Glutamatergic neuron (in vitro differentiated cells): ENCODE measurements around the gene TRIM28. TPM values are rescaled to one million over a fixed set of nuclear protein-coding genes. Genes with fewer than 3 reads are reported as not detected.

ENCODE experiments used
- DNase-seq: peaks from one replicate; pipeline ENCODE4 v3.0.0; 2022
- H3K27ac Mint-ChIP-seq: one replicate; pipeline ENCODE4 v1.8.0; 2020; ENCODE audit warnings: mild to moderate bottlenecking, mixed read lengths, inconsistent platforms; ENCODE audit not compliant: unreplicated experiment
- H3K27me3 Mint-ChIP-seq: one replicate; pipeline ENCODE4 v1.8.0; 2020; ENCODE audit warnings: mild to moderate bottlenecking, moderate library complexity, mixed read lengths, inconsistent platforms; ENCODE audit not compliant: unreplicated experiment
- H3K36me3 Mint-ChIP-seq: one replicate; pipeline ENCODE4 v1.8.0; 2020; ENCODE audit warnings: mild to moderate bottlenecking, mixed read lengths, inconsistent platforms; ENCODE audit not compliant: unreplicated experiment
- H3K4me1 Mint-ChIP-seq: one replicate; pipeline ENCODE4 v1.8.0; 2020; ENCODE audit warnings: mild to moderate bottlenecking, low read depth, mixed read lengths, inconsistent platforms; ENCODE audit not compliant: unreplicated experiment
- H3K4me3 Mint-ChIP-seq: one replicate; pipeline ENCODE4 v1.8.0; 2020; ENCODE audit warnings: mild to moderate bottlenecking, mixed read lengths, inconsistent platforms; ENCODE audit not compliant: unreplicated experiment
- H3K9me3 Mint-ChIP-seq: one replicate; pipeline ENCODE4 v1.8.0; 2020; ENCODE audit warnings: mild to moderate bottlenecking, moderate library complexity, mixed read lengths, inconsistent platforms; ENCODE audit not compliant: unreplicated experiment
- CTCF ChIP-seq: fragments of 200-600 bp; sonication (generic); IDR thresholded peaks from one replicate; pipeline ENCODE4 v1.5.0; 2021; ENCODE audit not compliant: partially characterized antibody, unreplicated experiment
- total RNA-seq: library from RNA; stranded (reverse); fragmentation: NEBNext Ultra II Directional; extraction: Animal tissue kit (Norgen Biotek cat#: 25700); gene quantifications from one replicate; pipeline ENCODE4 v1.2.1, GENCODE V29; 2021; ENCODE audit not compliant: unreplicated experiment

Gene TRIM28
- total RNA-seq, 1 donor from 2014 or later = 361 TPM

GRCh38 chr19:58563823-58564222 is 20.0 kb downstream of the TRIM28 start:
- peak overlapping the region; percentile 88 for H3K4me3 Mint-ChIP-seq
- no peaks in the 10 kb centered on the region for H3K36me3 Mint-ChIP-seq
- DNase-seq = no peak
- TF ChIP-seq CTCF = no peak
- peaks cover 11% of the 10 kb centered on the region for H3K4me1 Mint-ChIP-seq
- peaks cover 12% of the 10 kb centered on the region for H3K9me3 Mint-ChIP-seq
- peak overlapping the region; percentile 12 for H3K27ac Mint-ChIP-seq
- H3K27me3 Mint-ChIP-seq = peaks cover 9% of the 10 kb centered on the region

- Mint-ChIP-seq H3K27me3 (peaks cover 10% of the 10 kb centered on the region), H3K9me3 (peaks cover 9% of the 10 kb centered on the region), H3K36me3 (no peaks in the 10 kb centered on the region), H3K4me1 (peaks cover 8% of the 10 kb centered on the region), H3K27ac (no peak overlapping the region), H3K4me3 (no peak overlapping the region)
- no peak for DNase-seq
- no peak for TF ChIP-seq CTCF
Measured at GRCh38 chr19:58566989-58567388, 23.1 kb downstream of the TRIM28 start.

- H3K9me3 Mint-ChIP-seq = peaks cover 14% of the 10 kb centered on the region
- peak overlapping the region; percentile 36 for H3K4me3 Mint-ChIP-seq
- no peak for TF ChIP-seq CTCF
- peaks cover 18% of the 10 kb centered on the region for H3K27me3 Mint-ChIP-seq
- no peaks in the 10 kb centered on the region for H3K36me3 Mint-ChIP-seq
- H3K27ac Mint-ChIP-seq = peak overlapping the region; percentile 31
- peaks cover 9% of the 10 kb centered on the region for H3K4me1 Mint-ChIP-seq
- no peak for DNase-seq
Measured at GRCh38 chr19:58568453-58569130, 24.7 kb downstream of the TRIM28 start.

- no peak for DNase-seq
- peak overlapping the region; percentile 33 for H3K27ac Mint-ChIP-seq
- TF ChIP-seq CTCF = no peak
- peaks cover 9% of the 10 kb centered on the region for H3K4me1 Mint-ChIP-seq
- H3K4me3 Mint-ChIP-seq = no peak overlapping the region
- peaks cover 16% of the 10 kb centered on the region for H3K9me3 Mint-ChIP-seq
- no peaks in the 10 kb centered on the region for H3K36me3 Mint-ChIP-seq
- H3K27me3 Mint-ChIP-seq = peaks cover 17% of the 10 kb centered on the region
Measured at GRCh38 chr19:58569191-58569942, 25.5 kb downstream of the TRIM28 start.

GRCh38 chr19:58569943-58570670 is 26.2 kb downstream of the TRIM28 start:
- Mint-ChIP-seq H3K27me3 (peaks cover 17% of the 10 kb centered on the region), H3K4me3 (no peak overlapping the region), H3K27ac (peak overlapping the region; percentile 48), H3K4me1 (peaks cover 9% of the 10 kb centered on the region), H3K9me3 (peaks cover 21% of the 10 kb centered on the region), H3K36me3 (no peaks in the 10 kb centered on the region)
- DNase-seq = no peak
- TF ChIP-seq CTCF = no peak
